Subcutaneous abdominal adipose tissue (tissue), 5 donors: Measurements from ENCODE around the gene TMEM245.
A peak's percentile ranks its signal among the peaks of the same experiment; 100 is the strongest.

Experiments
- H3K27ac ChIP-seq: one replicate; pipeline ENCODE4 v1.7.0; 2013; ENCODE audit warnings: low read depth, mild to moderate bottlenecking, inconsistent platforms, low read length, moderate library complexity
- H3K27me3 ChIP-seq, 5 donors: one replicate each; pipeline ENCODE4 v1.7.0; 2013; ENCODE audit warnings: low read length in 5 of 5, inconsistent platforms in 1 of 5; ENCODE audit not compliant: control insufficient read depth in 5 of 5, insufficient read depth in 4 of 5
- H3K36me3 ChIP-seq, 5 donors: one replicate each; pipeline ENCODE4 v1.7.0; 2013; ENCODE audit warnings: low read length in 5 of 5; ENCODE audit not compliant: control insufficient read depth in 5 of 5, insufficient read depth in 5 of 5
- H3K4me1 ChIP-seq, 5 donors: one replicate each; pipeline ENCODE4 v1.7.0; 2013; ENCODE audit warnings: low read length in 5 of 5, mild to moderate bottlenecking in 3 of 5, moderate library complexity in 1 of 5; ENCODE audit not compliant: control insufficient read depth in 5 of 5, insufficient read depth in 5 of 5
- H3K4me3 ChIP-seq, 5 donors: one replicate each; pipeline ENCODE4 v1.7.0; 2013; ENCODE audit warnings: low read length in 5 of 5, low read depth in 1 of 5
- H3K9ac ChIP-seq, 5 donors: one replicate each; pipeline ENCODE4 v1.7.0; 2013; ENCODE audit warnings: low read length in 5 of 5, mild to moderate bottlenecking in 4 of 5, moderate library complexity in 3 of 5
- H3K9me3 ChIP-seq, 5 donors: one replicate each; pipeline ENCODE4 v1.7.0; 2013; ENCODE audit warnings: low read length in 5 of 5; ENCODE audit not compliant: control insufficient read depth in 5 of 5
- donor health status: healthy.
- donor health status: healthy.
- donor health status: healthy.
- donor health status: healthy.
- donor health status: healthy.

TMEM245 gene

DNA sequence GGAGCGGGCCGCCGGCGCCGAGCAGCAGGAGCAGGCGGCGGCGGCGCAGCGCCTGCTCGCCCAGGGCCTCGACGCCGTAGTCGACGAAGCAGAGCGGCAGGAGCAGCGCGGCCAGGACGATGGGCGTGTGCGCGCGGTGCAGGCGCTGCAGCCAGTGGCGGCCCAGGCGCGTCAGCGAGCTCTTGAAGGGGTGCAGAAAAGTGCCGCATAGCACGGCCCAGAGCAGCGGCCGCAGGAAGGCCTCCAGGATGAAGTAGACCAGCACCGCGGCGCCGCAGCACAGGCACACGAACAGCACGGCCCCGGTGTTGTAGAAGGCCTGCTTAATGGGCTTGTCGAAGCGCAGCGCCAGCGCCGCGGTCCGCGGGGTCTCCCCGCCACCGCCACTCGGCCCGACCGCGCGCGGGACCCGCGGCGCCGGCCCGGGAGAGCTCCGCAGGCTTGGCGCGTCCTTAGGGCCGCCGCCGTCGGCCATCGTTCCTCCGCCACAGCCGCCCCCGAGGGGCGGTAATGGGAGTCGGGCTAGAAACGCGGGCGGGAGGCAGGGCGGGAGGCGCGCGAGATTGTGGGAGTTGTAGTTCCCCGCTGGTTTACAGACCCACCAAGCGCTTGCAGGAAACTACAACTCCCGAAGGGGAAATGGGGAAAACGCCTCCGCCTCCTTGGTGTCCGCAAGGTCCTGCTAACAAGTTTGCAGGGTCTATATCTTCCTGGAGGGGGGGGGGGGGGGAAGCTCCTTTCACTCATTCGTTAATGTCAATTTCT, at the start of gene TMEM245:
TMEM245 (minus strand) TSS at position 509 of the 765 bp plus-strand sequence; CDS start at position 475, 34 bp downstream.
- Histone ChIP-seq H3K4me3 (peak within 1 kb of the TSS; percentile 86 to 89 (median 86)), H3K4me1 (peaks cover 3 to 46% (median 45%) of the 10 kb centered on the region in 5 donors), H3K9ac (peak within 1 kb of the TSS; percentile 72 to 89 (median 87)), H3K27ac (peak within 1 kb of the TSS; percentile 80), H3K27me3 (no peaks in the 10 kb centered on the region), H3K36me3 (no peaks in the 10 kb centered on the region), H3K9me3 (no peaks in the 10 kb centered on the region)

DNA sequence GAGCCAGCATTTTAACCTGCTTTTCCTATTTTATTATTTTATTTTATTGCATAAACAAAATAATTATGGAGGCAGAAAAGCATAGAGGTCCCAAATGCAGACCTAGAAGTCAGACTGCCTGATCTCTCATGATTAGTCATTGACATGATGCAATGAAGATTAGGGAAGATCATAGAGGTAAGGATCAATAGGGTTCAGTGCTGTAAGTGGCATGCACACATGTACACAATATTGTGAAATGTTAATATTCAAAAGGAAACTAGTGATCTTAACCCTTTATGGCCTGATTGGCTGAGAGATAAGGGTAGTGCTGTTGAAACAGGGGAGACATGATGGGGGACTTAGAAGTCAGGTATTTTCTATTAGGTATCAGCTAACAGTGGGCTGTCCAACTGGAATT, 48.4 kb upstream of the TMEM245 start:
- H3K4me1 ChIP-seq, result peaks cover 0 to 4% (median 0%) of the 10 kb centered on the region in 5 donors
- no peak overlapping the region for H3K27ac ChIP-seq
- H3K9ac ChIP-seq, result no peak overlapping the region
- H3K27me3 ChIP-seq, result peaks cover 10 to 24% (median 16%) of the 10 kb centered on the region in 5 donors
- no peak overlapping the region for H3K4me3 ChIP-seq
- H3K9me3 ChIP-seq, result peaks cover 0 to 7% (median 6%) of the 10 kb centered on the region in 5 donors
- peaks cover 0 to 3% (median 0%) of the 10 kb centered on the region in 5 donors for H3K36me3 ChIP-seq

DNA sequence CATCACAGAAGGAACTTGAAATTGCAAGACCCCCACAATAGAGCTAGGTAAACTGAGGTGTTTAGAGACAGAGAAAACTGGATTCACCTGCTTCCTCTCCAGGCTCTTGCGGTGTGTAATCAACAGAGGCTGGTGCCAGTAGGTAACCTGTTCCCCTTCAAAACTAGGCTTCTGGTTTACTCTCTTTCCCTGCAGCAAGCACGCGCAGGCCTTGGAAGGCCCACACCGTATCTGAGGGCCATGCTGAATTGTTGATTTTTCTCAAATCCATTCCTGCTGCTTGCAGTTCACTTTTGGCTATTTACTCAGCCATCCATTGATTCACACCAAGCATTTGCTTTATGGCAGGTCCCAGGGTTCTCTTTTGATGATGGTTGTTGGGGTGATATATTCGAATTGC, 48.0 kb upstream of the TMEM245 start:
- no peak overlapping the region for H3K27ac ChIP-seq
- peaks cover 10 to 24% (median 16%) of the 10 kb centered on the region in 5 donors for H3K27me3 ChIP-seq
- H3K4me1 ChIP-seq, result peaks cover 0 to 4% (median 0%) of the 10 kb centered on the region in 5 donors
- peaks cover 0 to 7% (median 6%) of the 10 kb centered on the region in 5 donors for H3K9me3 ChIP-seq
- H3K4me3 ChIP-seq, result no peak overlapping the region
- H3K9ac ChIP-seq, result no peak overlapping the region
- H3K36me3 ChIP-seq, result peaks cover 0 to 3% (median 0%) of the 10 kb centered on the region in 5 donors

DNA sequence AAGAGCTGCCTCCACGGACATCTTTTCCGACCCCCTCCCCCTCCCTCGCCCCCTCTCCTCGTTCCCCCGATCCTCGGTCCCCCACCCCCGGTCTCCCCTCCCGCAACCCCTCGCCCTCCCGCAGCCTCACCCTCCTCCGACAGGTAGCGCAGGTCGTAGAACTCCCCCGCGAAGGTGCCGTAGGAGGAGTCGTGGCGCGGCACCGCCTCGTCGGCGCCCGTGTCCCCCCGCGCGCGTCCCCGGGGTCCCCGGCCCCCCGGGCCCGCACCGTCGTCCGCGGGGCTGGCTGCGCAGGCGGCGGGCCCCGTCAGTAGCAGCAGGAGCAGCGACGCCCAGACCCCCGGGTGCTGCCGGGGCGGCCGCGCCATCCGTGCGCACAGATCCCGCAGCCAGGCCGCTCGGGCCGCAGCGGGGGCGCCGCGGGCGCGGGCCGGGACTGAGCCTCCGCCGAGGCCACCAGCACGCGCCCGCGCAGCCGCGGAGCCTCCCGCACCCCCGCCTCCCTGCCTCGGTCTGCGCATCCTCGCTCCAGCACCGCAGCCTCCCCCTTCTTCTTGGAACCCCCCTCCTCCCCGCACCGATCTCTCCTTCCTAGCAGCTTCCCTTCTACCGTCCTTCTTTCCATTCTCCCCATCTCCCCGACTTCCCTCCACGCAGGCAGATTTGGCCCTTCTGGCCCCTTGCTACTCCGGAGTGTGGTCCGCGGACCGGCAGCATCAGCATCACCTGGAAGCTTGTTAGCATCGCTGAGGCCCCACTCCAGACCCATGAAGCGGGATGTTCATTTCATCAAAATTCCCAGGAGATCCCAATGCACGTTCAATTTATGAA, 47.2 kb upstream of the TMEM245 start, which contains the start of gene FRRS1L:
FRRS1L (minus strand) TSS at position 479 of the 831 bp plus-strand sequence; CDS start at position 368, 111 bp downstream.
- H3K4me1 ChIP-seq, result peaks cover 0 to 4% (median 0%) of the 10 kb centered on the region in 5 donors
- H3K9me3 ChIP-seq, result peaks cover 0 to 7% (median 6%) of the 10 kb centered on the region in 5 donors
- peaks cover 10 to 24% (median 16%) of the 10 kb centered on the region in 5 donors for H3K27me3 ChIP-seq
- no peak within 1 kb of the TSS for H3K27ac ChIP-seq
- H3K9ac ChIP-seq, result no peak within 1 kb of the TSS
- no peaks in the 10 kb centered on the region for H3K36me3 ChIP-seq
- peak within 1 kb of the TSS in 1 of 5 donors; percentile 31 for H3K4me3 ChIP-seq

DNA sequence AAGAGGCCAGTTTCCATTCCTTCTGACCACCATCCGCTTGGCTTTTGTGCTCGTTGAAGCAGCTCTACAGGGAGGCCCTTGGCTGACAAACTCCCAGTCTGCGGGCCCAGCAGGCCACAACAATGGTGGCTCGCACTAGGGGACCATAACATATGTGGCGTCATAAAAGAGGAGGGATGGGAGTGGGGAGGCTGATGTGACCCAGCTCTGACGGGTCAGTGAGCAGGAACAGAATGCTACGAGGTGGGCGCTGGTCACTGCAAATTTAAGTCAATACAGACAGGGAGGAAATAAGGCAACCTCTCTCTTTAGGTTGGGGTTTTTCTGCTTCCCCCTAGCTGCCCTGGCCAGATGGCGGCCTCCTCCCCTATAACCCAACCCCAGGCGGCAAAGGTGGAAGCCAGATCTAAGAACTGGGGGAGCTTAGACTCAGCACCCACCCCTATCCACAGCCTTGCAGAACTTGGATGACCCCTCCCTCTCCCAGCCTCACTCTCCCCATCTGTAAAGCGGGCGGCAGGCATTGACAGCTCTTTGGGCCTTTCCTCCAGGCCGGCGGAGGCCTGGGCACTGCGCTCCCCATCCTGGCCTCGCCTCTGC, 46.5 kb upstream of the TMEM245 start:
- Histone ChIP-seq H3K27me3 (peaks cover 10 to 24% (median 16%) of the 10 kb centered on the region in 5 donors), H3K9ac (no peak overlapping the region), H3K27ac (no peak overlapping the region), H3K9me3 (peaks cover 0 to 7% (median 6%) of the 10 kb centered on the region in 5 donors), H3K36me3 (no peaks in the 10 kb centered on the region), H3K4me1 (peaks cover 0 to 4% (median 0%) of the 10 kb centered on the region in 5 donors), H3K4me3 (no peak overlapping the region)

DNA sequence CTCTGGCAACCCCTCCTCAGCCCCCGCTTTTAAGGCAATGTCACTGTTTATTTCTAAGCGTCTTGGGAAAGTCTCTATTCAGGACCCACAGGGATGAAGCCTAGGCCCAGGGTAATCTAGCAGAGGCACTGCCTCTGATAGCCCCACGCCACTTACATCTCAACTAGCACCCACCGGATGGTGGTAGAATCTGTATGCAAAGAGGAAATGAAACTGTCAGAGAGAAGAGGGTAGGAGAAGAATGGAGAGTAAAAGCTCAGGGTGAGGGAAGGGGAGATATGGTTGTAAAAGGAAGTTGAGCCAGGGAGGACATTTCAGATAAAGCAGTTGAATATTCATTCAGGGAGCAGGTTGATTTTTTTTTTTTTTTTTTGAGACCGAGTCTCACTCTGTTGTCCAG, 44.3 kb upstream of the TMEM245 start:
- Histone ChIP-seq H3K27ac (no peak overlapping the region), H3K9me3 (peaks cover 0 to 7% (median 6%) of the 10 kb centered on the region in 5 donors), H3K4me1 (peaks cover 0 to 4% (median 0%) of the 10 kb centered on the region in 5 donors), H3K4me3 (no peak overlapping the region), H3K27me3 (peaks cover 10 to 24% (median 16%) of the 10 kb centered on the region in 5 donors), H3K36me3 (no peaks in the 10 kb centered on the region), H3K9ac (no peak overlapping the region)

DNA sequence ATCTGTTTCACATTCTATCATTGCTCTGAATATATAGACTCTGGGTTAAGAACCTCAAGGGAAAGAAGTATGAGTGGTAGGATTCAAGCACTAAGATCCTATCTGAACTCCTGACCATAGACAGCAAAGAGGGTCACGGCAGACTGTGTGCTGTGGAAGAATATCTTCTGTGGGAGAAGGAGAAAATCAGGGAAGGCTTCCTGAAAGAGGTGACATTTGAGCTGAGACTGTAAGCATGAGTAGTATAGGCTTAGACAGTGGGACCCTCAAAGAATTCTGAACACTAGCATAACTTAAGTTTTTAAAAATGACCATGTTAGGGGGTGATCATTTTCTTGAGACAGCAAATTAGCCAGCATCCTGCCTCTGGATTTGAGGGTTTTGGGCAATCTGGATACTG, 43.4 kb upstream of the TMEM245 start:
- Histone ChIP-seq H3K27ac (no peak overlapping the region), H3K36me3 (no peaks in the 10 kb centered on the region), H3K9me3 (peaks cover 0 to 7% (median 6%) of the 10 kb centered on the region in 5 donors), H3K4me3 (no peak overlapping the region), H3K9ac (no peak overlapping the region), H3K27me3 (peaks cover 10 to 24% (median 16%) of the 10 kb centered on the region in 5 donors), H3K4me1 (peaks cover 0 to 4% (median 0%) of the 10 kb centered on the region in 5 donors)

DNA sequence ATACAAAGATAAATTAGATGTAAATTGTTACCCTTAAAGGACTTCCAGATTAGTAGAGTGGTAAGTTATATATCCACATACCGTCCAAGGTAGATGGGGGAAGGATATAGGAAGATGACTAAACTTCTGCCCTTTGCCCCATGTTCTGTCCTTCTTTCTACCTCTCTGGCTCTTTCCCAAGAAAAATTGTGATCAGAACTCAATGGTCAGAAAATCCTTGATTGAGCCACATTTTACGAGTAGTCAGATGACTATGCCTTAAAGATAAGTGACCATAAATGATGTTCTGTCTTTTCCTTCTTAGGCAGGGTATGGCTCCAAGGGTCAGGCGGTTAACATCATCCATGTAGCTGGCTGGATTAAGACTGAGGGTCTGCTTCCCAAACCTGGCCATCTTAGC, 42.9 kb upstream of the TMEM245 start:
- peaks cover 0 to 7% (median 6%) of the 10 kb centered on the region in 5 donors for H3K9me3 ChIP-seq
- H3K36me3 ChIP-seq, result no peaks in the 10 kb centered on the region
- H3K9ac ChIP-seq, result no peak overlapping the region
- H3K4me3 ChIP-seq, result no peak overlapping the region
- peaks cover 0 to 4% (median 0%) of the 10 kb centered on the region in 5 donors for H3K4me1 ChIP-seq
- peaks cover 10 to 22% (median 15%) of the 10 kb centered on the region in 5 donors for H3K27me3 ChIP-seq
- H3K27ac ChIP-seq, result no peak overlapping the region

DNA sequence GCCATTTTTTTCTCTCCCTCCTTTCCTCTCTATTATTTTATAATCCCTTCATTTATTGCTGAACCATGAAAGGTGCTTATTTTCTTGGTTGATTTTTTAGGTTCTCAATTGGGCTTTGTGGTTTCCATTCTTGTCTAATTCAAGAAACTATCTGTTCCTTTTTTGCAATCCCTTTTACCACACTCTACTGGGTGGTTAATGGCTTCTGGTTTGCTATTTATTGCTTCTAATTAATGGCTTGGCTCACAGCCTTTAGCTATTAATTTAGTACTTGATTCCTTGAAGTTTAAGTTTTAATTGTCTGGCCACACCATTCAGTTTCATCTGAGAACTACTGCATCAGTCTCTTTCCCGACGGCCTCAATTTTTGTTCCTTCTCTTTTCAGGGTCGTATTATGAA, 41.7 kb upstream of the TMEM245 start:
- Histone ChIP-seq H3K4me3 (no peak overlapping the region), H3K9ac (no peak overlapping the region), H3K27me3 (peaks cover 5 to 18% (median 9%) of the 10 kb centered on the region in 5 donors), H3K9me3 (peaks cover 0 to 7% (median 6%) of the 10 kb centered on the region in 5 donors), H3K36me3 (no peaks in the 10 kb centered on the region), H3K27ac (no peak overlapping the region), H3K4me1 (no peaks in the 10 kb centered on the region)
